GM12878 (cell line): ENCODE results near the gene GRIK1.

Experiments used
- EZH2 ChIP-seq: IDR thresholded peaks from 2 replicates; pipeline ENCODE4 v1.6.1; 2012; ENCODE audit warnings: low read depth, mild to moderate bottlenecking, control low read depth, inconsistent platforms, low read length, borderline replicate concordance; ENCODE audit not compliant: control insufficient read depth
- REST ChIP-seq: IDR thresholded peaks from 2 replicates; pipeline ENCODE4 v1.6.1; 2012; ENCODE audit warnings: mild to moderate bottlenecking, low read depth, low read length

- no peak for TF ChIP-seq EZH2
- no peak for TF ChIP-seq REST
Observed at GRCh38 chr21:29939104-29939923, 482 bp downstream of the GRIK1 start.
